HG02852 (cell line): ENCODE data around the gene CCDC106.

ENCODE experiments used
- ATAC-seq: cut with Tn5 transposase; IDR thresholded peaks from one replicate; pipeline ENCODE4 v1.9.1; 2021; ENCODE audit warnings: mild to moderate bottlenecking, moderate library complexity; ENCODE audit not compliant: unreplicated experiment

The CCDC106 gene

GRCh38 chr19:55613930-55614710 is 33.9 kb upstream of the CCDC106 start:
- no peak for ATAC-seq

GRCh38 chr19:55614711-55615542 is 33.1 kb upstream of the CCDC106 start:
- ATAC-seq, result no peak

- ATAC-seq, result no peak
Measured at GRCh38 chr19:55615543-55616394, 32.2 kb upstream of the CCDC106 start.

GRCh38 chr19:55616395-55616875 is 31.6 kb upstream of the CCDC106 start:
- no peak for ATAC-seq

- no peak for ATAC-seq
Measured at GRCh38 chr19:55617426-55617825, 30.6 kb upstream of the CCDC106 start.

- ATAC-seq, result no peak
Measured at GRCh38 chr19:55618426-55618825, 29.6 kb upstream of the CCDC106 start.

- no peak for ATAC-seq
Measured at GRCh38 chr19:55619286-55619685, 28.7 kb upstream of the CCDC106 start.

GRCh38 chr19:55620410-55621204 is 27.4 kb upstream of the CCDC106 start:
- ATAC-seq, result no peak

GRCh38 chr19:55621205-55621672 is 26.8 kb upstream of the CCDC106 start:
- ATAC-seq, result no peak

GRCh38 chr19:55621673-55622231 is 26.3 kb upstream of the CCDC106 start:
- ATAC-seq, result no peak

GRCh38 chr19:55622242-55622969 is 25.6 kb upstream of the CCDC106 start:
- no peak for ATAC-seq

- ATAC-seq, result no peak
Measured at GRCh38 chr19:55623130-55623529, 24.9 kb upstream of the CCDC106 start.

GRCh38 chr19:55623561-55623960 is 24.5 kb upstream of the CCDC106 start:
- no peak for ATAC-seq

- peak; percentile 67 for ATAC-seq
Measured at GRCh38 chr19:55624109-55625003, 23.7 kb upstream of the CCDC106 start, which contains the start of gene ZNF784. ZNF784 (minus strand) TSS chr19:55624566; CDS start chr19:55624561, 5 bp downstream.

- ATAC-seq, result no peak
Measured at GRCh38 chr19:55625004-55625326, 23.0 kb upstream of the CCDC106 start.

- no peak for ATAC-seq
Measured at GRCh38 chr19:55626350-55626749, 21.7 kb upstream of the CCDC106 start.

GRCh38 chr19:55632463-55632834 is 15.6 kb upstream of the CCDC106 start:
- no peak for ATAC-seq

GRCh38 chr19:55633861-55634260 is 14.2 kb upstream of the CCDC106 start:
- no peak for ATAC-seq
